ENCODE data around the gene SMARCA2.

The SMARCA2 gene

GRCh38 chr9:2043243-2043642 is 28.1 kb downstream of the SMARCA2 start:
- no peak for DNase-seq

- DNase-seq = no peak
Measured at GRCh38 chr9:2043881-2044462, 28.8 kb downstream of the SMARCA2 start.

- DNase-seq = no peak
Measured at GRCh38 chr9:2047144-2047671, 32.1 kb downstream of the SMARCA2 start.

- DNase-seq = no peak
Measured at GRCh38 chr9:2047916-2048315, 32.8 kb downstream of the SMARCA2 start.

GRCh38 chr9:2050236-2050635 is 35.1 kb downstream of the SMARCA2 start:
- no peak for DNase-seq

GRCh38 chr9:2053883-2054845 is 39.0 kb downstream of the SMARCA2 start:
- peak; percentile 40 for DNase-seq

GRCh38 chr9:2055203-2055658 is 40.1 kb downstream of the SMARCA2 start:
- no peak for DNase-seq

GRCh38 chr9:2059274-2059929 is 44.3 kb downstream of the SMARCA2 start:
- DNase-seq = no peak

GRCh38 chr9:2060424-2060823 is 45.3 kb downstream of the SMARCA2 start:
- no peak for DNase-seq

GRCh38 chr9:2065704-2066103 is 50.6 kb downstream of the SMARCA2 start:
- DNase-seq = no peak

- no peak for DNase-seq
Measured at GRCh38 chr9:2066312-2067273, 51.4 kb downstream of the SMARCA2 start.

- DNase-seq = no peak
Measured at GRCh38 chr9:2072752-2073405, 57.7 kb downstream of the SMARCA2 start.

GRCh38 chr9:2082772-2083171 is 67.6 kb downstream of the SMARCA2 start:
- no peak for DNase-seq

- no peak for DNase-seq
Measured at GRCh38 chr9:2083479-2083878, 68.3 kb downstream of the SMARCA2 start.

- peak; percentile 51 for DNase-seq
Measured at GRCh38 chr9:2085716-2086115, 70.6 kb downstream of the SMARCA2 start.

- no peak for DNase-seq
Measured at GRCh38 chr9:2086116-2086515, 71.0 kb downstream of the SMARCA2 start.

- DNase-seq = no peak
Measured at GRCh38 chr9:2086971-2087370, 71.8 kb downstream of the SMARCA2 start.

GRCh38 chr9:2087500-2088313 is 72.6 kb downstream of the SMARCA2 start:
- DNase-seq = no peak

GRCh38 chr9:2093920-2094597 is 78.9 kb downstream of the SMARCA2 start:
- DNase-seq = no peak

- DNase-seq = no peak
Measured at GRCh38 chr9:2096376-2096970, 81.3 kb downstream of the SMARCA2 start.

Measured in left hindlimb (tissue), 1 donor.